ENCODE results near the gene SCCPDH. TPM values are rescaled to one million over a fixed set of nuclear protein-coding genes. Genes with fewer than 3 reads are reported as not detected.
A peak's percentile ranks its signal among the peaks of the same experiment; 100 is the strongest.
"Not testable (repeated sequence)": the region's sequence is repeated elsewhere in the genome, so short reads cannot be mapped to it uniquely, and the experiment has no call there.

SCCPDH gene
- total RNA-seq, 1 donor from 2014 or later = 37.8 TPM

- DNase-seq (ENCODE audit: low read depth) = no peak
- no peaks in the 10 kb centered on the region for H3K36me3 ChIP-seq (ENCODE audit: control insufficient read depth, insufficient read depth, low read length)
- TF ChIP-seq CTCF (IDR thresholded peaks at IDR 0.05; ENCODE audit: insufficient read depth, low read length, poor library complexity, severe bottlenecking) = no peak
- no peak overlapping the region for H3K4me3 ChIP-seq (ENCODE audit: low read depth, low read length)
- H3K27me3 ChIP-seq (ENCODE audit: control insufficient read depth, insufficient read depth, low read length) = no peaks in the 10 kb centered on the region
These were observed 12.6 kb upstream of the SCCPDH start for GRCh38 chr1:246711548-246712003.

- H3K4me3 ChIP-seq (ENCODE audit: low read depth, low read length); H3K27me3 ChIP-seq (ENCODE audit: control insufficient read depth, insufficient read depth, low read length); H3K36me3 ChIP-seq (ENCODE audit: control insufficient read depth, insufficient read depth, low read length); DNase-seq (ENCODE audit: low read depth): not testable (repeated sequence)
These were observed 11.8 kb upstream of the SCCPDH start for GRCh38 chr1:246712428-246712827.

GRCh38 chr1:246719361-246719760, 4.8 kb upstream of the SCCPDH start:
- not testable (repeated sequence) for H3K36me3 ChIP-seq (ENCODE audit: control insufficient read depth, insufficient read depth, low read length); H3K4me3 ChIP-seq (ENCODE audit: low read depth, low read length); H3K27me3 ChIP-seq (ENCODE audit: control insufficient read depth, insufficient read depth, low read length); DNase-seq (ENCODE audit: low read depth)

GRCh38 chr1:246720814-246721213, 3.4 kb upstream of the SCCPDH start:
- H3K27me3 ChIP-seq (ENCODE audit: control insufficient read depth, insufficient read depth, low read length); DNase-seq (ENCODE audit: low read depth); H3K4me3 ChIP-seq (ENCODE audit: low read depth, low read length); H3K36me3 ChIP-seq (ENCODE audit: control insufficient read depth, insufficient read depth, low read length): not testable (repeated sequence)

- no peak for DNase-seq (ENCODE audit: low read depth)
- TF ChIP-seq CTCF (IDR thresholded peaks at IDR 0.05; ENCODE audit: insufficient read depth, low read length, poor library complexity, severe bottlenecking) = no peak
- no peaks in the 10 kb centered on the region for H3K27me3 ChIP-seq (ENCODE audit: control insufficient read depth, insufficient read depth, low read length)
- H3K36me3 ChIP-seq (ENCODE audit: control insufficient read depth, insufficient read depth, low read length) = peaks cover 2% of the 10 kb centered on the region
- no peak overlapping the region for H3K4me3 ChIP-seq (ENCODE audit: low read depth, low read length)
These were observed 1.5 kb upstream of the SCCPDH start for GRCh38 chr1:246722720-246723119.

GRCh38 chr1:246724731-246725095, 504 bp downstream of the SCCPDH start:
- Histone ChIP-seq H3K36me3 (ENCODE audit: control insufficient read depth, insufficient read depth, low read length) (peaks cover 2% of the 10 kb centered on the region), H3K27me3 (ENCODE audit: control insufficient read depth, insufficient read depth, low read length) (no peaks in the 10 kb centered on the region), H3K4me3 (ENCODE audit: low read depth, low read length) (peak overlapping the region; percentile 89)
- DNase-seq (ENCODE audit: low read depth) = no peak
- no peak for TF ChIP-seq CTCF (IDR thresholded peaks at IDR 0.05; ENCODE audit: insufficient read depth, low read length, poor library complexity, severe bottlenecking)

GRCh38 chr1:246725191-246725590, 982 bp downstream of the SCCPDH start:
- Histone ChIP-seq H3K4me3 (ENCODE audit: low read depth, low read length) (peak overlapping the region; percentile 89), H3K36me3 (ENCODE audit: control insufficient read depth, insufficient read depth, low read length) (peaks cover 4% of the 10 kb centered on the region), H3K27me3 (ENCODE audit: control insufficient read depth, insufficient read depth, low read length) (no peaks in the 10 kb centered on the region)
- TF ChIP-seq CTCF (IDR thresholded peaks at IDR 0.05; ENCODE audit: insufficient read depth, low read length, poor library complexity, severe bottlenecking) = no peak
- DNase-seq (ENCODE audit: low read depth) = no peak

All from kidney epithelial cell (primary cell).